ENCODE measurements around the gene SCARB2. TPM values are rescaled to one million over a fixed set of nuclear protein-coding genes. Genes with fewer than 3 reads are reported as not detected.

The SCARB2 gene
- total and polyA plus RNA-seq, 2 donors (not counting 3 experiments of a cell fraction or from before 2014, with no cell fraction given): 75.2 to 116 TPM

- Histone ChIP-seq H2AFZ (ENCODE audit: low read depth, low read length) (no peak overlapping the region), H3K27ac (ENCODE audit: insufficient read depth, low read depth, low read length) (no peak overlapping the region), H3K79me2 (ENCODE audit: control insufficient read depth, insufficient read depth, low read length) (peaks cover 66% of the 10 kb centered on the region), H4K20me1 (replicated peaks; ENCODE audit: control insufficient read depth, extremely low read depth, insufficient read depth, low read length) (no peaks in the 10 kb centered on the region), H3K9me1 (replicated peaks; ENCODE audit: control insufficient read depth, extremely low read depth, insufficient read depth, low read length) (no peaks in the 10 kb centered on the region), H3K36me3 (ENCODE audit: control insufficient read depth in 2 of 2, extremely low read depth in 1 of 2, insufficient read depth in 2 of 2, low read length in 2 of 2) (no peaks in the 10 kb centered on the region), H3K4me3 (replicated peaks in 1 of 3; ENCODE audit: insufficient read depth in 1 of 3, low read depth in 1 of 3, low read length in 3 of 3) (no peak overlapping the region), H3K9me3 (replicated peaks; ENCODE audit: control insufficient read depth, insufficient read depth, low read length) (no peaks in the 10 kb centered on the region), H3K4me2 (ENCODE audit: insufficient read depth, low read length) (no peak overlapping the region), H3K9ac (replicated peaks; ENCODE audit: extremely low read depth, insufficient read depth, low read length) (no peak overlapping the region), H3K27me3 (ENCODE audit: control insufficient read depth in 2 of 2, insufficient read depth in 2 of 2, low read length in 2 of 2) (no peaks in the 10 kb centered on the region), H3K4me1 (ENCODE audit: control insufficient read depth, extremely low read depth, insufficient read depth, low read length) (peaks cover 18% of the 10 kb centered on the region)
- no peak for DNase-seq (ENCODE audit: low read depth, low spot score)
- intact Hi-C loops (cut with micrococcal nuclease) (no loop called here), dilution Hi-C loops (cut with MboI; ENCODE audit: extremely low pct_ligation_motif_present, low sequenced_read_pairs) (no loop called here)
- FAIRE-seq: no peak
- TF ChIP-seq, protein P1, sequence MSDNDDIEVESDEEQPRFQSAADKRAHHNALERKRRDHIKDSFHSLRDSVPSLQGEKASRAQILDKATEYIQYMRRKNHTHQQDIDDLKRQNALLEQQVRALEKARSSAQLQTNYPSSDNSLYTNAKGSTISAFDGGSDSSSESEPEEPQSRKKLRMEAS (IDR thresholded peaks at IDR 0.05; ENCODE audit: insufficient read depth, insufficient read length): no peak
- no peak for TF ChIP-seq EZH2 (IDR thresholded peaks at IDR 0.05; ENCODE audit: borderline replicate concordance, low read depth, low read length, severe bottlenecking)
- TF ChIP-seq FOS (IDR thresholded peaks at IDR 0.05; ENCODE audit: borderline replicate concordance, insufficient read depth, low read length): no peak
- TF ChIP-seq JUN (IDR thresholded peaks at IDR 0.05; ENCODE audit: borderline replicate concordance, insufficient read depth, insufficient read length, low read depth): no peak
- TF ChIP-seq CTCF (IDR thresholded peaks at IDR 0.05; ENCODE audit: extremely low read depth in 1 of 2, insufficient read depth in 1 of 2, low read depth in 1 of 2, low read length in 2 of 2): no peak
- TF ChIP-seq POLR2A (IDR thresholded peaks at IDR 0.05; ENCODE audit: low read depth, low read length): no peak
- no peak for TF ChIP-seq POLR2AphosphoS5 (IDR thresholded peaks at IDR 0.05; ENCODE audit: insufficient read depth, low read depth, low read length)
- no peak for TF ChIP-seq MYC (IDR thresholded peaks at IDR 0.05; ENCODE audit: low read depth, low read length)
- TF ChIP-seq GATA2 (IDR thresholded peaks at IDR 0.05; ENCODE audit: insufficient read depth, insufficient read length, low read depth, low read length): no peak
- CTCF ChIA-PET: interaction anchor here (3.5 kb wide), 1 partner anchor 25 kb away, joined by 13 read pairs; no protein-coding TSS in a partner anchor
- POLR2A ChIA-PET: no interaction called here
- no TSS peak for BruUV-seq (replicated peaks)
Measured at GRCh38 chr4:76204936-76205335, 8.7 kb downstream of the SCARB2 start.
